A549 (cell line): ENCODE measurements around the gene DDR1. TPM values are rescaled to one million over a fixed set of nuclear protein-coding genes. Genes with fewer than 3 reads are reported as not detected.

ENCODE experiments used
- ATAC-seq, 2 experiments: fragments of 200-7000 bp in 1 of 2; fragments of >200 bp in 1 of 2; cut with Nextera tagmentation in 1 of 2; cut with Tn5 transposase in 1 of 2; 3 replicates each; pipeline versions ENCODE4 v1.8.0 to v1.9.1; 2018 to 2020; ENCODE audit warnings: mild to moderate bottlenecking in 1 of 2, moderate library complexity in 1 of 2
- CTCF ChIA-PET: fragments of 300-600 bp; sonication (Branson Sonifier 250); formaldehyde crosslinking; extraction: SDS; loops from one replicate; lab custom pipeline; 2021; ENCODE audit warnings: antibody characterized with exemption, inconsistent platforms; lab: Yijun Ruan, JAX
- POLR2A ChIA-PET: fragments of 350-600 bp; formaldehyde crosslinking; extraction: SDS; loops from one replicate; lab custom pipeline; 2021; ENCODE audit warnings: antibody characterized with exemption, inconsistent platforms; lab: Yijun Ruan, JAX
- DNase-seq, 2 experiments: peaks; one replicate each; pipeline versions ENCODE4 v3.0.0 to v3.0.0-alpha.2; 2011 to 2016; ENCODE audit warnings: low read depth in 1 of 2, low spot score in 1 of 2
- FAIRE-seq: peaks from 2 replicates; lab custom pipeline; 2011; peaks lifted over from hg19 to GRCh38; lab: Jason Lieb, UNC
- H3K27ac ChIP-seq, 2 experiments: fragments of >200 bp; sonication (Bioruptor Twin); formaldehyde crosslinking; 3 replicates each; pipeline ENCODE4 v1.5.1; 2016 to 2017
- H3K4me1 ChIP-seq: fragments of >200 bp; sonication (Bioruptor Twin); formaldehyde crosslinking; 3 replicates; pipeline ENCODE4 v1.6.1; 2016
- H3K4me2 ChIP-seq: fragments of >200 bp; sonication (Bioruptor Twin); formaldehyde crosslinking; 3 replicates; pipeline ENCODE4 v1.6.1; 2016
- H3K4me3 ChIP-seq: fragments of >200 bp; sonication (Bioruptor Twin); formaldehyde crosslinking; 3 replicates; pipeline ENCODE4 v1.5.1; 2016
- H3K9me3 ChIP-seq: fragments of >200 bp; sonication (Bioruptor Twin); formaldehyde crosslinking; 3 replicates; pipeline ENCODE4 v1.6.1; 2016
- BHLHE40 ChIP-seq: IDR thresholded peaks from 2 replicates; pipeline ENCODE4 v1.6.1; 2012; ENCODE audit warnings: low read depth, low read length, inconsistent platforms
- CBX2 ChIP-seq: fragments of 200-600 bp; sonication (generic); IDR thresholded peaks from 2 replicates; pipeline ENCODE4 v1.6.1; 2016; ENCODE audit warnings: low read depth, mild to moderate bottlenecking, borderline replicate concordance
- CEBPB ChIP-seq, 2 experiments: fragments of >200 bp in 1 of 2; sonication (Bioruptor Twin) in 1 of 2; formaldehyde crosslinking in 1 of 2; IDR thresholded peaks; 2 replicates each; pipeline ENCODE4 v1.6.1; 2012 to 2016
- E2F6 ChIP-seq: IDR thresholded peaks from 2 replicates; pipeline ENCODE4 v1.6.1; 2012; ENCODE audit warnings: low read depth, borderline replicate concordance
- EHF ChIP-seq: fragments of 250-450 bp; sonication (Bioruptor Pico); IDR thresholded peaks from 2 replicates; pipeline ENCODE4 v1.5.0; 2020; ENCODE audit warnings: mild to moderate bottlenecking
- FOSB ChIP-seq: fragments of 250-450 bp; sonication (Bioruptor Pico); IDR thresholded peaks from 2 replicates; pipeline ENCODE4 v1.5.0; 2020; ENCODE audit warnings: mild to moderate bottlenecking, moderate library complexity
- FOXS1 ChIP-seq: fragments of 250-450 bp; sonication (Bioruptor Pico); IDR thresholded peaks from 2 replicates; pipeline ENCODE4 v1.5.0; 2020; ENCODE audit warnings: mild to moderate bottlenecking, moderate library complexity
- HMGXB4 ChIP-seq: fragments of 250-450 bp; sonication (Bioruptor Pico); IDR thresholded peaks from 2 replicates; pipeline ENCODE4 v1.5.0; 2021; ENCODE audit warnings: mild to moderate bottlenecking, moderate library complexity, borderline replicate concordance
- HOXB13 ChIP-seq: fragments of 250-450 bp; sonication (Bioruptor Pico); IDR thresholded peaks from 2 replicates; pipeline ENCODE4 v1.5.0; 2020; ENCODE audit warnings: low read depth, mild to moderate bottlenecking, moderate library complexity
- HOXB5 ChIP-seq: fragments of 250-450 bp; sonication (Bioruptor Pico); IDR thresholded peaks from 2 replicates; pipeline ENCODE4 v1.5.0; 2020; ENCODE audit warnings: mild to moderate bottlenecking, moderate library complexity
- JUN ChIP-seq, 2 experiments: fragments of >200 bp; sonication (Bioruptor Twin); formaldehyde crosslinking; IDR thresholded peaks; 2 replicates in 1 of 2; 3 replicates in 1 of 2; pipeline ENCODE4 v1.6.1; 2016 to 2017
- JUNB ChIP-seq: fragments of >200 bp; sonication (Bioruptor Twin); formaldehyde crosslinking; IDR thresholded peaks from 2 replicates; pipeline ENCODE4 v1.6.1; 2016
- KDM1A ChIP-seq: fragments of 200-600 bp; sonication (generic); IDR thresholded peaks from 2 replicates; pipeline ENCODE4 v1.6.1; 2016; ENCODE audit warnings: low read depth, mild to moderate bottlenecking
- MYC ChIP-seq: IDR thresholded peaks from 2 replicates; pipeline ENCODE4 v1.6.1; 2012; ENCODE audit warnings: mild to moderate bottlenecking, inconsistent platforms, low read length, improper control_type of control experiment, borderline replicate concordance
- NPAS2 ChIP-seq: fragments of 250-450 bp; sonication (Bioruptor Pico); IDR thresholded peaks from 2 replicates; pipeline ENCODE4 v1.8.0; 2022; ENCODE audit warnings: mild to moderate bottlenecking, moderate library complexity, borderline replicate concordance
- PHF8 ChIP-seq: fragments of 200-600 bp; sonication (generic); IDR thresholded peaks from 2 replicates; pipeline ENCODE4 v1.6.1; 2016; ENCODE audit warnings: low read depth, mild to moderate bottlenecking, antibody characterized with exemption, moderate library complexity, borderline replicate concordance
- POLR2A ChIP-seq: IDR thresholded peaks from 2 replicates; pipeline ENCODE4 v1.6.1; 2012; ENCODE audit warnings: mild to moderate bottlenecking, low read length
- POLR2AphosphoS2 ChIP-seq: conservative IDR thresholded peaks from 2 replicates; pipeline ENCODE4 v1.6.1; 2012; ENCODE audit warnings: low read length, improper control_type of control experiment, inconsistent platforms
- RARB ChIP-seq: fragments of 250-450 bp; sonication (Bioruptor Pico); IDR thresholded peaks from 2 replicates; pipeline ENCODE4 v1.8.0; 2021; ENCODE audit warnings: mild to moderate bottlenecking, moderate library complexity
- RFX5 ChIP-seq: fragments of 450-650 bp; IDR thresholded peaks from 2 replicates; pipeline ENCODE4 v1.7.1; 2014; ENCODE audit warnings: antibody characterized with exemption, mild to moderate bottlenecking, moderate library complexity
- RNF2 ChIP-seq: fragments of 200-600 bp; sonication (generic); IDR thresholded peaks from 2 replicates; pipeline ENCODE4 v1.6.1; 2016; ENCODE audit warnings: low read depth, mild to moderate bottlenecking, antibody characterized with exemption, moderate library complexity, borderline replicate concordance
- SMC3 ChIP-seq: fragments of >200 bp; sonication (Bioruptor Twin); formaldehyde crosslinking; IDR thresholded peaks from 3 replicates; pipeline ENCODE4 v1.6.1; 2018; ENCODE audit warnings: inconsistent platforms
- TP53 ChIP-seq: fragments of 250-450 bp; sonication (Bioruptor Pico); IDR thresholded peaks from 2 replicates; pipeline ENCODE4 v1.5.0; 2021; ENCODE audit warnings: mild to moderate bottlenecking, moderate library complexity
- USF2 ChIP-seq: fragments of 450-650 bp; IDR thresholded peaks from 2 replicates; pipeline ENCODE4 v1.6.1; 2014; ENCODE audit warnings: antibody characterized with exemption
- ZFP36 ChIP-seq: fragments of 450-650 bp; IDR thresholded peaks from 2 replicates; pipeline ENCODE4 v1.6.1; 2014; ENCODE audit warnings: borderline replicate concordance; ENCODE audit not compliant: partially characterized antibody
- WGBS: methylation state at CpG from one replicate; pipeline ENCODE4 v1.1.6; 2017; ENCODE audit errors: missing lambda C conversion rate; 5-methylcytosine and 5-hydroxymethylcytosine counted together
- polyA plus RNA-seq, 4 experiments: library from polyadenylated mRNA; depleted of rRNA in 3 of 4; stranded (reverse); fragments of >200 nt; fragmentation: RNase III in 1 of 4; extraction: RNeasy Plus Mini Kit Qiagen cat#74134 plus additional on column Dnase treatment in 1 of 4; gene quantifications; 2 replicates in 3 of 4; 3 replicates in 1 of 4; pipeline ENCODE4 v1.2.3, GENCODE V29; 2011 to 2017

DDR1 gene
- polyA plus RNA-seq, 2 of the 4 experiments (the other 2 are of a cell fraction), result 19.8 to 43.5 TPM

GRCh38 chr6:30898750-30899360, 14.5 kb downstream of the DDR1 start:
- H3K4me2 ChIP-seq, result no peak overlapping the region
- WGBS, result 94% methylated on average over 13 of the region's 23 CpGs
- ATAC-seq, result no peak
- H3K9me3 ChIP-seq, result no peaks in the 10 kb centered on the region
- CTCF ChIA-PET, result interaction anchor here (0.6 to 3.0 kb wide), 7 partner anchors 8 to 189 kb away, joined by 3 to 13 read pairs (median 3); no protein-coding TSS in a partner anchor
- no peaks in the 10 kb centered on the region for H3K4me1 ChIP-seq
- no peak overlapping the region for H3K4me3 ChIP-seq
- no peak overlapping the region for H3K27ac ChIP-seq
- POLR2A ChIA-PET, result no interaction called here
- no peak for FAIRE-seq
- no peak for DNase-seq
- TF ChIP-seq PHF8, result no peak
- TF ChIP-seq FOSB (CRISPR knock-in tag), result no peak
- no peak for TF ChIP-seq ZFP36
- no peak for TF ChIP-seq RARB (CRISPR knock-in tag)
- no peak for TF ChIP-seq E2F6
- no peak for TF ChIP-seq KDM1A
- TF ChIP-seq JUN (IDR thresholded peaks at IDR 0.05), result no peak
- no peak for TF ChIP-seq RFX5
- no peak for TF ChIP-seq POLR2A
- TF ChIP-seq CEBPB (IDR thresholded peaks at IDR 0.05), result no peak
- TF ChIP-seq RNF2, result no peak
- no peak for TF ChIP-seq JUNB
- TF ChIP-seq HMGXB4 (CRISPR knock-in tag), result no peak
- TF ChIP-seq POLR2AphosphoS2, result no peak
- TF ChIP-seq TP53 (CRISPR knock-in tag), result no peak
- no peak for TF ChIP-seq FOXS1 (CRISPR knock-in tag)
- TF ChIP-seq CBX2, result no peak
- TF ChIP-seq USF2, result no peak
- no peak for TF ChIP-seq BHLHE40
- TF ChIP-seq, all 56 proteins: peak for 0

- WGBS, result 100% methylated on average over 1 of the region's 1 CpG
- Histone ChIP-seq H3K27ac (no peak overlapping the region), H3K4me2 (no peak overlapping the region), H3K4me3 (no peak overlapping the region), H3K4me1 (no peaks in the 10 kb centered on the region), H3K9me3 (no peaks in the 10 kb centered on the region)
- no peak for ATAC-seq
- no peak for DNase-seq
- CTCF ChIA-PET, result interaction anchor here (0.9 to 1.5 kb wide), 3 partner anchors 13 to 228 kb away, joined by 3 to 5 read pairs (median 3); partner anchors contain the start of genes DHX16 and VARS2
- POLR2A ChIA-PET, result no interaction called here
- no peak for TF ChIP-seq EHF
- no peak for TF ChIP-seq HOXB13 (CRISPR knock-in tag)
- TF ChIP-seq MYC, result no peak
- no peak for TF ChIP-seq SMC3
- no peak for TF ChIP-seq PHF8
- TF ChIP-seq NPAS2 (CRISPR knock-in tag), result no peak
- no peak for TF ChIP-seq HOXB5
- no peak for FAIRE-seq
Observed at GRCh38 chr6:30900863-30901417, 16.6 kb downstream of the DDR1 start.
